HG03103 (cell line): ENCODE results near the gene OBSCN.
"Not testable (repeated sequence)": the region's sequence is repeated elsewhere in the genome, so short reads cannot be mapped to it uniquely, and the experiment has no call there.

Experiments used
- ATAC-seq: cut with Tn5 transposase; IDR thresholded peaks from one replicate; pipeline ENCODE4 v1.9.1; 2021; ENCODE audit warnings: low read depth; ENCODE audit not compliant: unreplicated experiment

OBSCN gene

DNA sequence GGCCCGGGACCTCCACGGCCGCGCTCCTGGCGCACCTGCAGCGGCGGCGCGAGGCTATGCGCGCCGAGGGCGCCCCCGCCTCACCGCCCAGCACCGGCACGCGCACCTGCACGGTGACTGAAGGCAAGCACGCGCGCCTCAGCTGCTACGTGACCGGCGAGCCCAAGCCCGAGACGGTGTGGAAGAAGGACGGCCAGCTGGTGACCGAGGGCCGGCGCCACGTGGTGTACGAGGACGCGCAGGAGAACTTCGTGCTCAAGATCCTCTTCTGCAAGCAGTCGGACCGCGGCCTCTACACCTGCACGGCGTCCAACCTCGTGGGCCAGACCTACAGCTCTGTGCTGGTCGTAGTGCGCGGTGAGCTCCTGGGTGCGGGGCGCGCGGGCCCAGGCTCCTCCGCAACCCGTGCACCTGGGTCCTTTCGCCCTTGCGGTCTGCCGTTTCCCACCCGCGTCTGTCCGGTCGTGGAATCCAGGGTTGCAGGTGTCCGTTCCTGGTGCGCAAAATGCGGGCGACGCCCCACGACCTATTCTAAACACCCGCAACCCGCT, 4.6 kb downstream of the OBSCN start:
- ATAC-seq = no peak

GRCh38 chr1:228212966-228213844, 5.4 kb downstream of the OBSCN start:
- peak; percentile 88 for ATAC-seq

GRCh38 chr1:228213917-228214808, 6.3 kb downstream of the OBSCN start:
- no peak for ATAC-seq

DNA sequence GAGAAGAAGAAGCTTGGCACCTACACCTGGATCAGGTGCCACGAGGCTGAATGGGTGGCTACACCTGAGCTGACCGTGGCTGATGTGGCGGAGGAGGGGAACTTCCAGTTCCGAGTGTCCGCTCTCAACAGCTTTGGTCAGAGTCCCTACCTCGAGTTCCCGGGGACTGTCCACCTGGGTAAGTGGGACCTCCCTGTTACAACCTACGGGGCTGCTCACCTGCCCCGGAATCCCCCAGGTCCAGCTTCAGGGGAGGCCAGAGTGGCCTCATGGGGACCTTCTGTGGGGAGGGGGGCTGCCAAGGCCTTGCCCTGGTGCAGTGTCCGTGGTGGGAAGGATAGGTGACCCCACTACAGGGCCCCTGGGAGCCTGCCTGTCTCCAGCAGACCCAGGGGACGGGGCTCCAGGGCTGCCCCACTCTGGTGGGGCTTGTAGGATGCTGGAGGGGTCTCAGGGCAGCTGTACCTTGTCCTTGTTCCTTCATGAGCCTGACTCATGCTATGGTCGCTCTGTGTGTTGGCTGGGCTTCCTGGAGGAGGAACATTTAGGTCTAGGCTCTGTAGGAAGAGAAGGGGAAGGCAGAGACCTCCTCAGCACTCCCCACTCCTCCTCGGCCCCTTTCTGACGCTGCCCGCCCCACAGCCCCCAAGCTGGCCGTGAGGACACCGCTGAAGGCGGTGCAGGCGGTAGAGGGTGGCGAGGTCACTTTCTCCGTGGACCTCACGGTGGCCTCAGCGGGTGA, 7.2 kb downstream of the OBSCN start:
- no peak for ATAC-seq

- ATAC-seq = no peak
Measured at GRCh38 chr1:228215663-228216116, 7.8 kb downstream of the OBSCN start.

GRCh38 chr1:228216371-228217320, 8.8 kb downstream of the OBSCN start:
- no peak for ATAC-seq

DNA sequence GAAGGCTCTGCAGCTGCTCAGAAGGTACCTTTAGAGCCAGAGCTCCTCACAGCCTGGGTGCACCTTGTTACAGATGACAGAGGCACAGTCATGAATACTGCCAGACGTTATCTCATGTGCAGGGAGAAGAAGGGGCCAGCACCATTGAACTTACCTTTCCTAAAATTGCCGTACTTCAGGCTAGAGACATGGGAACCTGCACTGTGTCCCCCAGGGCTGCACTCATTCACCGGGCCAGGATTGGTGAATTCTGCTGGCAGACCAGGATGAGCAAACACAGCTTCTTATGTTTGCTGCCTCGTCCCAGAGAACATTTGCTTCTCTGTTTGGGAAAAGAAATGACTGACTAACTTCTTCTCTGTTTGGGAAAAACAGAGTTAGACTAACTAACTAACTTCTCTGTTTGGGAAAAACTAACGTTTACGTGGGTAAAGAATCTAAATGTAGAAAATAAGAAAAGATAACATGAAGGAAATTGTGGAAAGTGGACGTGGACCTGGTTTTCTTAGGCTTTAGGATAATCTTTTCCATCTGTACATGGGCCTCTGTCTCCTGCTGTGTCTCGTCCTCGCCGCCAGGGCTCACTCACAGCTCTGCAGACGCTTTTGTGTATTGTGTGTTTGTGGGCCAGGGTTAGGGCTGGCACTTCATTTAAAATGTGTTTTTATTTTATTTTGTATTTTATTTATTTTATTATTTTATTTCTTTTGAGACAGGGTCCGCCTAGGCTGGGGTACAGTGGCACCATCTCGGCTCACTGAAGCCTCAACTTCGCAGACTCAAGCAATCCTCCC, 9.9 kb downstream of the OBSCN start:
- no peak for ATAC-seq

- no peak for ATAC-seq
Measured at GRCh38 chr1:228218513-228219244, 10.8 kb downstream of the OBSCN start.

DNA sequence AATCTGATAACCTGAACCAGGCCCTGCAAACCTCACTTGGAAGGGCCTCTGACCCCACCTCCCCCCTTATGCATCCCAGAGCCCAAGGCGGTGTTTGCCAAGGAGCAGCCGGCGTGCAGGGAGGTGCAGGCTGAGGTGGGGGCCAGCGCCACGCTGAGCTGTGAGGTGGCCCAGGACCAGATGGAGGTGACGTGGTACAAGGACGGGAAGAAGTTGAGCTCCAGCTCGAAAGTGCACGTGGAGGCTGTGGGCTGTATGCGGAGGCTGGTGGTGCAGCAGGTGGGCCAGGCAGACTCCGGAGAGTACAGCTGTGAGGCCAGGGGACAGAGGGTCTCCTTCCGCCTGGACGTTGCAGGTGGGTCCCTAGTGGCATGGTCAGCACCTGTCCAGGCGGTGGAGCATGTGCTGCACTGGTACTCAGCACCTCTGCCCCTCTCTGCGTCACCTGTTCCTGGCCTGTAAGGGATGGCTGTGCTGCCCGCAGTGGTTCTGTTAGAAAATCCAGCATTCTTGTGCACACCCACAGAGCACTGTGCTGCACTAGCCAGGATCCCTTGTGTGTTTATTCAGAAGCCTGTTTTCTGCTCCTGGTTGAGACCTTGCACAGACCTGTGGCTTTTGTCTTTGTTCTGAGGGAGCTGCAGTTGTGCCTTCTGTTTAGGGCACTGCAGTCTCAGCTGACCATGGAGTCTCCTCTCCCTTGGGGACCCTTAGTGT, 11.6 kb downstream of the OBSCN start:
- no peak for ATAC-seq

- ATAC-seq = no peak
Measured at GRCh38 chr1:228219962-228220780, 12.3 kb downstream of the OBSCN start.

DNA sequence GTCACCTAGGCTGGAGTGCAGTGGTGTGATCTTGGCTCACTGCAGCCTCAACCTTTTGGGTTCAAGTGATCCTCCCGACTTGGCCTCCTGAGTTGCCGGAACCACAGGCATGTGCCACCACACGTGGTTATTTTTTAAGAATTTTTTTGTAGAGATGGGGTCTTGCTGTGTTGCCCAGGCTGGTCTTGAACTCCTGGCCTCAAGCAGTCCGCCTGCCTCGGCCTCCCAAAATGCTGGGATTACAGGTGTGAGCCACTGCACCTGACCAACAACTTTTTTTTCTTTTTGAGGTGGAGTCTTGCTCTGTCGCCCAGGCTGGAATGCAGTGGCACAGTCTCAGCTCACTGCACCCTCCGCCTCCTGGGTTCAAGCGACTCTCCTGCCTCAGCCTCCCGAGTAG, 13.3 kb downstream of the OBSCN start:
- ATAC-seq = not testable (repeated sequence)

DNA sequence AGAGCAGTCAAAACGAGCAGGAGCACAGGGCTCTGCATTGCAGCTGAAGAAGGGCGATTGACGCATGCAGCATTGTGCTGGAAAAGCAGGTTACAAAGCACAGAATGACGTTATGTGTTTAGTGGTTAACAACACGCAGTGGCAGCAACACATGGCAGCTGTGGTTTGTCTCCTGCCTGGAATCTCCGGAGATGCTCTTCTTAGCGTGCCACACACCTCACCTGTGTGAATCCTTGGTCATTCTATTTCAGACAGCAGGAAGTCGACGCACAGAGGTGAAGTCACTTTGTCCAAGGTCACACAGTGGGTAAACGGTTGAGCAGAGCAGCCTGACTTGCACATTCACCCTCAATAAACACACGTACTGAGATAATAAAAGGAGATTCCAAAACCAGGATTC, 14.7 kb downstream of the OBSCN start:
- no peak for ATAC-seq

DNA sequence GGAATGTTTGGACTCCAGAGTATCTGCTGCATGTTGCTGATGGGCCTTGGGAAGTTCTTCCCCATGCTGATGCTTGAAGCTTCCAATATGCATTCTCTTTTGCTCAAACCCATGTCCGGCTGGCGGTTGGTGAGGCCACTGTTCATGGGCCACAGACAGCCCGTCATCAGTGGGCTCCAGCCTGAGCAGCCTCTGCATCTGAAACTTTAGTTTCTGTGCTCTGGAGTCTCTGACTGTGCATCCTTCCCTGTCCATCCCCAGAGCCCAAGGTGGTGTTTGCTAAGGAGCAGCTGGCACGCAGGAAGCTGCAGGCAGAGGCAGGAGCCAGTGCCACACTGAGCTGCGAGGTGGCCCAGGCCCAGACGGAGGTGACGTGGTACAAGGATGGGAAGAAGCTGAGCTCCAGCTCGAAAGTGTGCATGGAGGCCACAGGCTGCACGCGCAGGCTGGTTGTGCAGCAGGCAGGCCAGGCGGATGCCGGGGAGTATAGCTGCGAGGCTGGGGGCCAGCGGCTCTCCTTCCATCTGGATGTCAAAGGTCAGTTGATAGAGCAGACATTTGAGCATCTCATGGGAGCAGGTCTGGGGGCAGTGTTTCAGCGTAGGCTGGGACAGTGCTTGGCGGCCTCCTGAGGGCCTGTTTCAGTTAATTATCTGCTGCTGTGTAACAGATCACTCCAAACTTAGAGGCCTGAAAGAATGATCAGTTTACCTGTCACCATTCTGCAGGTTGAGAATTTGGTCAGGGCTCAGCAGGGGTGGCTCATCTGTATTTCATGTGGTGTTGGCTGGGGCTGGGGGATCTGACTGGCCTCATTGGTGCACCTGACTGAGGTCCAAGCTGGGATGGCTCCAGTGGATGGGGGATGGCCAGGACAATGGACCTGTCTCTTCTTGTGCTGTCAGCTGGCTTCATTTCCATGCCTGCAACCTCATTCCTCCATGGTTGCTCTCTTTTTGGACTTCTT, 16.6 kb downstream of the OBSCN start:
- ATAC-seq = no peak

DNA sequence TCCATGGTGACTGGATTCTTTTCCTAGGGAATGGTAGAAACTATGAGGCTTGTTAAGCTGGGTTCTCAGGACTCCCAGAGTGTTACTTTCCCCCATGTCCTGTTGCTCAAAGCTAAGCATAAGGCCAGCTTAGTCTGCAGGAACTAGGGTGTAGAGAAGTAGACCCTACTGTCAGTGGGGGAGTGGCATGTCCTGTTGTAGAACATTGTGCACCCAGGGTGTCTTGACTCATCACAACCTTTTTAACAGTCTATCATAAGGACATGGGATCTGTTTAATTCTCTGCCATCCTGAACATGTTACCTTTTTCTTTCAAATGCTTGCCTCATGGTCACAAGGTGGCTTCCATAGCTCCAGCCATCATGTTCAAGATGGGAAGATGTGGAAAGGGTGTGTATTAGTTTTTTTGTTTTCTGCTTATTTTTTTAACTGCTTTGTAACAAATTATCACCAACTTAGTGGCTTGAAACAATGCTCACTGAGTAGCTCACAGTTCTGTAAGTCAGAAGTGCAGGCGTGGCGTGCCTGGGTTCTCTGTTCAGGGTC, 17.4 kb downstream of the OBSCN start:
- no peak for ATAC-seq

DNA sequence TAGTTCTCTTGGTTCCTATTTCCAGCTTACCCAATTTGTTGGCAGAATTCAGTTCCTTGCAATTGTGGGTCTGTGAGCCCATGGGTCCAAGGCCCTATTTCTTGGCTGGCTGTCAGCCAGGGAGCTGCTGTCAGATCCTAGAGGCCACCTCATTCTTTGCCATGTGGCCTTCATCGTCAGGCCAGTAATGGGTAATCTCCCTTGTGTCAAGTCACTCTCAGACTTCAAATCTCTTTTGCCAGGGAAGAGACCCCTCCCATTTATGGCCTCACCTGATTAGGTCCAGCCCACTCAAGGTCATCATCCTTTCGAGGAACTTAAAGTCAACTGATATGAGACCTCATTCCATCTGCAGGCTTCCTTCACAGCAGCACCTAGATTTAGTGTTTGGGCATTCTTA, 17.9 kb downstream of the OBSCN start:
- no peak for ATAC-seq
